IMR-90 (cell line): Measurements from ENCODE around the gene YBEY. TPM values are rescaled to one million over a fixed set of nuclear protein-coding genes. Genes with fewer than 3 reads are reported as not detected.

Experiments used
- ATAC-seq: fragments of 200-7000 bp; cut with Tn5 transposase; 2 replicates; pipeline ENCODE4 v1.9.1; 2020; ENCODE audit warnings: low read depth, mild to moderate bottlenecking, moderate library complexity
- BruUV-seq: library from RNA; stranded (reverse); fragments of 400-500 nt; replicated peaks from 2 replicates; lab custom pipeline; 2021; lab: Mats Ljungman, UMichigan
- CTCF ChIA-PET: fragments of 300-600 bp; formaldehyde crosslinking; extraction: SDS; loops from one replicate; lab custom pipeline; 2021; ENCODE audit warnings: antibody characterized with exemption; lab: Yijun Ruan, JAX
- POLR2A ChIA-PET: fragments of 300-600 bp; sonication (Branson Sonifier 250); formaldehyde crosslinking; loops from one replicate; lab custom pipeline; 2022; ENCODE audit warnings: antibody characterized with exemption; ENCODE audit not compliant: unreplicated experiment; lab: Charles Lee
- DNase-seq: peaks from one replicate; pipeline ENCODE4 v3.0.0; 2013
- H2AFZ ChIP-seq: replicated peaks from 2 replicates; pipeline ENCODE3; 2013; ENCODE audit warnings: low read length, mild to moderate bottlenecking; ENCODE audit not compliant: poor library complexity
- H2AK5ac ChIP-seq: 2 replicates; pipeline ENCODE4 v1.6.1; 2013; ENCODE audit warnings: low read depth, low read length, inconsistent platforms
- H2AK9ac ChIP-seq: replicated peaks from 2 replicates; pipeline ENCODE3; 2013; ENCODE audit warnings: mild to moderate bottlenecking, low read depth, low read length, moderate library complexity; ENCODE audit not compliant: poor library complexity
- H2BK120ac ChIP-seq: 2 replicates; pipeline ENCODE4 v1.6.1; 2013; ENCODE audit warnings: low read depth, low read length, inconsistent platforms
- H2BK15ac ChIP-seq: 3 replicates; pipeline ENCODE4 v1.6.1; 2013; ENCODE audit warnings: low read depth, low read length, inconsistent platforms
- H2BK20ac ChIP-seq: 2 replicates; pipeline ENCODE4 v1.6.1; 2013; ENCODE audit warnings: low read depth, mild to moderate bottlenecking, inconsistent platforms, low read length, moderate library complexity
- H2BK5ac ChIP-seq: 2 replicates; pipeline ENCODE4 v1.6.1; 2013; ENCODE audit warnings: mild to moderate bottlenecking, low read depth, low read length, inconsistent platforms; ENCODE audit not compliant: poor library complexity, severe bottlenecking
- H3K14ac ChIP-seq: replicated peaks from 2 replicates; pipeline ENCODE4 v1.6.1; 2013; ENCODE audit warnings: low read depth, low read length, inconsistent platforms
- H3K18ac ChIP-seq: 2 replicates; pipeline ENCODE4 v1.6.1; 2013; ENCODE audit warnings: low read depth, low read length, control low read depth
- H3K23ac ChIP-seq: 2 replicates; pipeline ENCODE4 v1.6.1; 2013; ENCODE audit warnings: low read depth, low read length, inconsistent platforms
- H3K27ac ChIP-seq: 2 replicates; pipeline ENCODE4 v1.5.1; 2013; ENCODE audit warnings: mild to moderate bottlenecking, control low read depth, low read length; ENCODE audit not compliant: insufficient read depth
- H3K27me3 ChIP-seq: 2 replicates; pipeline ENCODE4 v1.6.1; 2013; ENCODE audit warnings: low read length; ENCODE audit not compliant: control insufficient read depth, insufficient read depth
- H3K36me3 ChIP-seq: 2 replicates; pipeline ENCODE4 v1.6.1; 2013; ENCODE audit warnings: low read length, mixed read lengths; ENCODE audit not compliant: control insufficient read depth, insufficient read depth
- H3K4ac ChIP-seq: 2 replicates; pipeline ENCODE4 v1.6.1; 2013; ENCODE audit warnings: low read depth, low read length, inconsistent platforms
- H3K4me1 ChIP-seq: 2 replicates; pipeline ENCODE4 v1.6.1; 2013; ENCODE audit warnings: low read length, mixed read lengths; ENCODE audit not compliant: control insufficient read depth, insufficient read depth
- H3K4me2 ChIP-seq: 2 replicates; pipeline ENCODE4 v1.6.1; 2013; ENCODE audit warnings: low read depth, mild to moderate bottlenecking, control low read depth, low read length, moderate library complexity
- H3K4me3 ChIP-seq: 2 replicates; pipeline ENCODE4 v1.5.1; 2013; ENCODE audit warnings: low read depth, mild to moderate bottlenecking, control low read depth, low read length, moderate library complexity; ENCODE audit not compliant: insufficient read depth
- H3K56ac ChIP-seq: 2 replicates; pipeline ENCODE4 v1.6.1; 2013; ENCODE audit warnings: low read length, inconsistent platforms; ENCODE audit not compliant: insufficient read depth; ENCODE audit errors: extremely low read depth
- H3K79me1 ChIP-seq, 2 experiments: 2 replicates each; pipeline ENCODE4 v1.6.1; 2013; ENCODE audit warnings: low read length in 2 of 2, inconsistent platforms in 1 of 2, low read depth in 1 of 2
- H3K9ac ChIP-seq: 2 replicates; pipeline ENCODE4 v1.6.1; 2013; ENCODE audit warnings: low read depth, low read length, control low read depth
- H3K9me1 ChIP-seq: 2 replicates; pipeline ENCODE4 v1.6.1; 2013; ENCODE audit warnings: low read length, inconsistent platforms; ENCODE audit not compliant: insufficient read depth
- H3K9me3 ChIP-seq: 2 replicates; pipeline ENCODE4 v1.6.1; 2013; ENCODE audit warnings: low read length; ENCODE audit not compliant: control insufficient read depth, insufficient read depth
- H4K20me1 ChIP-seq: 2 replicates; pipeline ENCODE4 v1.6.1; 2013; ENCODE audit warnings: low read length, inconsistent platforms; ENCODE audit not compliant: insufficient read depth
- H4K5ac ChIP-seq: 2 replicates; pipeline ENCODE4 v1.6.1; 2013; ENCODE audit warnings: mild to moderate bottlenecking, low read depth, low read length, control low read depth
- H4K8ac ChIP-seq, 2 experiments: 2 replicates each; pipeline ENCODE4 v1.6.1; 2013; ENCODE audit warnings: low read depth in 2 of 2, low read length in 2 of 2, control low read depth in 1 of 2, inconsistent platforms in 1 of 2
- H4K91ac ChIP-seq: 2 replicates; pipeline ENCODE4 v1.6.1; 2013; ENCODE audit warnings: low read depth, low read length, inconsistent platforms; ENCODE audit not compliant: insufficient read depth
- BHLHE40 ChIP-seq: fragments of 150-350 bp; IDR thresholded peaks from 2 replicates; pipeline ENCODE4 v1.6.1; 2016; ENCODE audit warnings: mild to moderate bottlenecking, low read depth, low read length
- FOS ChIP-seq: fragments of 150-350 bp; IDR thresholded peaks from 2 replicates; pipeline ENCODE4 v1.6.1; 2016; ENCODE audit warnings: low read depth, low read length
- MAFK ChIP-seq: IDR thresholded peaks from 2 replicates; pipeline ENCODE4 v1.6.1; 2012; ENCODE audit warnings: low read depth, low read length, improper control_type of control experiment
- NFE2L2 ChIP-seq: fragments of 150-350 bp; IDR thresholded peaks from 2 replicates; pipeline ENCODE4 v1.6.1; 2016; ENCODE audit warnings: low read depth, mild to moderate bottlenecking, low read length
- RAD21 ChIP-seq: IDR thresholded peaks from 2 replicates; pipeline ENCODE4 v1.6.1; 2012; ENCODE audit warnings: low read length, improper control_type of control experiment
- RFX5 ChIP-seq: IDR thresholded peaks from 2 replicates; pipeline ENCODE4 v1.8.0; 2012; ENCODE audit warnings: low read depth, mild to moderate bottlenecking, low read length, moderate library complexity
- SMC3 ChIP-seq: fragments of 150-350 bp; IDR thresholded peaks from 2 replicates; pipeline ENCODE4 v1.6.1; 2016; ENCODE audit warnings: low read depth, mild to moderate bottlenecking, antibody characterized with exemption, low read length, moderate library complexity
- WGBS, 2 experiments: methylation state at CpG; one replicate each; pipeline versions ENCODE4 v1.1.5 to v1.1.7; 2013; ENCODE audit warnings: missing lambda C conversion rate in 2 of 2; ENCODE audit not compliant: insufficient read length in 1 of 2; ENCODE audit errors: extremely low coverage in 2 of 2; 5-methylcytosine and 5-hydroxymethylcytosine counted together
- dilution Hi-C: fragments of 300-500 bp; cut with HindIII; formaldehyde crosslinking; loops from one replicate; pipeline ENCODE4 v1.14.3; 2018; ENCODE audit warnings: low sequenced_read_pairs; ENCODE audit not compliant: unreplicated experiment
- in situ Hi-C: fragments of 300-500 bp; cut with MboI; formaldehyde crosslinking; loops from 3 replicates; pipeline ENCODE4 v1.14.3; 2019; ENCODE audit warnings: low sequenced_read_pairs, inconsistent platforms, mixed read lengths
- intact Hi-C: fragments of 100-400 bp; cut with micrococcal nuclease; formaldehyde crosslinking; loops from 2 replicates; pipeline ENCODE4 v1.10.0; 2022
- polyA plus RNA-seq, 3 experiments: library from polyadenylated mRNA; depleted of rRNA; stranded (reverse); fragments of >200 nt; gene quantifications; 2 replicates each; pipeline ENCODE4 v1.2.3, GENCODE V29; 2012; ENCODE audit warnings: low replicate concordance in 1 of 3
- total RNA-seq: library from RNA; depleted of rRNA; stranded (reverse); fragments of >200 nt; gene quantifications from 2 replicates; pipeline ENCODE4 v1.2.3, GENCODE V29; 2012
- TF ChIP-seq, protein P1 (sequence below): fragments of 150-350 bp; IDR thresholded peaks from 2 replicates; pipeline ENCODE4 v1.6.1; 2017; ENCODE audit warnings: mild to moderate bottlenecking, antibody characterized with exemption, low read length, low read depth

The YBEY gene
- total and polyA plus RNA-seq, 2 of the 4 experiments (the other 2 are of a cell fraction): 5.9 to 26.2 TPM

DNA sequence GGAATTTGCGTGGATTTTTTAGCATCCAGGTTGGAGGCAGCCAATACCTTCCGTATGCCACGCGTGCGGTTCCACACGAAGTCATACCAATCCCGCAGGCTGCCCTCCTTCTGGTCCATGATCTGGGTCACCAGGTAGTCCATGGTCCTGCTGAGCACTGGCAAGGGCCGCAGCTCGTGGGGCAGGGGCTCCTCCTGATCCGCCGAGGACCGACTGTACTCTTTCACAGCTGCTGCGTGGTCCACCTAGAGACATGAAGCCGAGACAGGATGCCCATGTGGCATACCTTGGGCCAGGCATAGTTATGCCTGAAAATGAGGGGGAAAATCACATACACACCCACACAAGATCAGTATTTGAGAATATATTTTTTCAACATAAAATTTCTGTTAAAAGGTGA, 12.8 kb upstream of the YBEY start:
- Histone ChIP-seq H2BK120ac (no peak overlapping the region), H3K4me3 (no peak overlapping the region), H3K4me1 (no peaks in the 10 kb centered on the region), H4K91ac (no peak overlapping the region), H2BK20ac (no peak overlapping the region), H4K8ac (no peak overlapping the region), H4K5ac (no peak overlapping the region), H3K79me1 (peaks cover 10 to 37% of the 10 kb centered on the region in 2 experiments), H3K4ac (no peak overlapping the region), H2AK9ac (no peak overlapping the region), H3K18ac (no peak overlapping the region), H3K4me2 (no peak overlapping the region), H4K20me1 (peaks cover 8% of the 10 kb centered on the region), H3K23ac (no peak overlapping the region), H2BK5ac (no peak overlapping the region), H2BK15ac (no peak overlapping the region), H3K9me3 (no peaks in the 10 kb centered on the region), H3K27ac (no peak overlapping the region), H3K56ac (no peak overlapping the region), H3K27me3 (no peaks in the 10 kb centered on the region), H3K36me3 (peaks cover 67% of the 10 kb centered on the region), H3K14ac (no peak overlapping the region), H3K9ac (no peak overlapping the region), H3K9me1 (0 out of 2 replicates have a peak, but pooled peaks cover 3% of the 10 kb centered on the region), H2AFZ (no peak overlapping the region), H2AK5ac (no peak overlapping the region)
- intact Hi-C loops: no loop called here
- dilution Hi-C loops: no loop called here
- no TSS peak for BruUV-seq
- ChIA-PET POLR2A (no interaction called here), CTCF (no interaction called here)
- DNase-seq: no peak
- TF ChIP-seq, protein P1, sequence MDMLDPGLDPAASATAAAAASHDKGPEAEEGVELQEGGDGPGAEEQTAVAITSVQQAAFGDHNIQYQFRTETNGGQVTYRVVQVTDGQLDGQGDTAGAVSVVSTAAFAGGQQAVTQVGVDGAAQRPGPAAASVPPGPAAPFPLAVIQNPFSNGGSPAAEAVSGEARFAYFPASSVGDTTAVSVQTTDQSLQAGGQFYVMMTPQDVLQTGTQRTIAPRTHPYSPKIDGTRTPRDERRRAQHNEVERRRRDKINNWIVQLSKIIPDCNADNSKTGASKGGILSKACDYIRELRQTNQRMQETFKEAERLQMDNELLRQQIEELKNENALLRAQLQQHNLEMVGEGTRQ: no peak
- no peak for TF ChIP-seq BHLHE40
- TF ChIP-seq FOS: no peak
- no peak for TF ChIP-seq RFX5
- no peak for TF ChIP-seq SMC3
- TF ChIP-seq RAD21: no peak
- TF ChIP-seq NFE2L2: no peak
- TF ChIP-seq MAFK: no peak
- ATAC-seq: no peak
- in situ Hi-C loops: no loop called here
- 98% methylated on average over 8 of the region's 14 CpGs; no CpG with 5 or more reads in 1 of the 2 experiments for WGBS, 2 experiments
